CD4-positive, alpha-beta T cell treated with Interleukin-17A for 1 hour (primary cell): ENCODE measurements around the gene CMIP.

Experiments used
- DNase-seq: peaks from one replicate; pipeline ENCODE4 v3.0.0-alpha.2; 2020

CMIP gene

DNA sequence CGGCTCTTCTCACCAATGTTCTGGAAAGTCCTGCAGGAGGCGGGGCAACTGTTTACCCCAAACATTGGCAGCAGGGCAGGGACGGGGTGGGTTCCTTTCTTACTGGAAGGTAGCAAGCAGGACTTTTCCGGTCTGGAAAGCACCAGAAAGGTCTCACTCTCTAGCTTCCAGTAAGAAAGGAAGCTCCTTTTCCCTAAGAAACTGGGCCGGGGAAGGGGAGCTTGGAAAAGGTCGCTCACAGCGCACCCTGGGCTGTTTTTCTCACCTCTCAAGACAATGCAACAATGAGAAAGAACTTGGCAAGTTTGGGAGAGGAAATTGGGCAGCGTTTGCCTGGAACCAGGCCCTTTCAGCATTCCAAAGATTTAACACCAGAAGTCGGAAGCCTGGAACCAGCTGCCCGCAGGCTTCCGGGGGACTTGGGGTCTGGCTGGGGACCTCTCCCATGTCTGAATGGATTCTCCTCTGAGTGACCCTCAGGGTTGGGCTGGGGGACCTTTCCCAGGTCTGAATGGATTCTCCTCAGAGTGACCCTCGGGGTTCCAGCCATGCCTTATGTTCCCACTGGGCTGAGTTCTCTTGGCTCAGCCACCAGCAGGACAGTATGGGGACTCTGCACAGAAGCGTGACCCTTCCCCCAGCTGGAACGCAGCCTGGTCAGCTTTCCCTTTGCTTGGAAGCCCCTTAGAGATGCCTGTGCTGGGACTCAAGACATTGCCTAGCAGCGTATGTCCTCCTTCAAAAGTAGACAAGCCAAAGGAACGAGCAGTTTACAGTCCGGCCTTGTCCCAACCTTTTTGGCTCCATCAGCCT, 167.9 kb downstream of the CMIP start:
- DNase-seq: no peak

DNA sequence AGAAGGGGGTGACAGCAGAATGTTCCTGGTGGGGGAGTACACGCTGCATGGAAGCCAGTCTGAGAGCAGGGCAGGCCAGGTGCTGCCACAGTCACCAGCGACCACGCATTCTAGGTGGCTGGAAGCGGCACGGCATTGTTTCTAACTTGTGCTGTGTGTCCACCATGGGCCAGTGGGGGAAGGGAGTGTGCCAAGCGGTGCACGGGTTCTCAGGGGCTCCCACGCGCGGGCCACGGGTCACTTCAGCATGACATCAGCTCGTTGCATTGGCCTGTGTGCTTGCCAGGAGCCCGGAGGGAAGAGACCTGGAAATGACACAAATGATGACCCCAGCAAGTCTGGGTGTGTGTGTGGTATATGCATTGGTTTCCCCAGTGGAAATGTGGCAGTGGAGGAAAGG, 169.6 kb downstream of the CMIP start:
- DNase-seq: no peak

- no peak for DNase-seq
These were observed 170.2 kb downstream of the CMIP start for GRCh38 chr16:81614654-81615359.

- DNase-seq: no peak
These were observed 170.8 kb downstream of the CMIP start for GRCh38 chr16:81615411-81615810.

- no peak for DNase-seq
These were observed 171.2 kb downstream of the CMIP start for GRCh38 chr16:81615833-81616232.

GRCh38 chr16:81616321-81617020, 171.9 kb downstream of the CMIP start:
- DNase-seq: peak; percentile 82

DNA sequence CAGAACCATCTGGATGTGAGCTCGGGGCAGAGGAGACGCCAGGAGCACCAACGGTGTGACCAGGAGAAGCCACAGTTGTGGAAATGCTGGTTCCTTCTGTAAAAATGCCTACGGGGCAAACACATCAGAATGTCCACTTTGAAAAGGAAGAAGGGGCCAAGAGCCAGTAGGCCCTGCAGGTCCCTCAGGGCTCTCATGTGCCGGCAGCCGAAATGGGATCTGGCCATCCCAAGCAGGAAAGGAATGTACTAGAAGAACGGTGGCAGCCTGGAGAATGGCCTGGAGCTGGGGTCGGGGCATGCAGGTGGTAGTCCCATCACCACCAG, 172.4 kb downstream of the CMIP start:
- no peak for DNase-seq

DNA sequence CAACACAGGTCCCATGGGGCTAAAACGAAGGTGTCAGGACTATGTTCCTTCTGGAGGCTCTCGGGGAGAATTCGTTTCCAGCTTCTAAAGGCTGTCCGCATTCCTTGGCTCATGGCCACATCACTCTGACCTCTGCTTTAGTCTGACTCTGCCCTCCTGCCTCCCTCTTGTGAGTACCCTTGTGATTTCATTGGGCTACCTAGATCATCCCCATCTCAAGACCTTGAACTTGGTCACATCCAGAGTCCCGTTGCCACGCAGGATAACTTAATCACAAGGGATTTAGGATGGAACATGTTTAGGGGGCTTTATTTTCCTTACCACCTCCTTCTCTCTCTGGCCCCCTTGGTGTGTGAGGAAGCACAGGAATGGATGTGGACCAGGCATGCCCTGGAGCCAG, 173.6 kb downstream of the CMIP start:
- no peak for DNase-seq

DNA sequence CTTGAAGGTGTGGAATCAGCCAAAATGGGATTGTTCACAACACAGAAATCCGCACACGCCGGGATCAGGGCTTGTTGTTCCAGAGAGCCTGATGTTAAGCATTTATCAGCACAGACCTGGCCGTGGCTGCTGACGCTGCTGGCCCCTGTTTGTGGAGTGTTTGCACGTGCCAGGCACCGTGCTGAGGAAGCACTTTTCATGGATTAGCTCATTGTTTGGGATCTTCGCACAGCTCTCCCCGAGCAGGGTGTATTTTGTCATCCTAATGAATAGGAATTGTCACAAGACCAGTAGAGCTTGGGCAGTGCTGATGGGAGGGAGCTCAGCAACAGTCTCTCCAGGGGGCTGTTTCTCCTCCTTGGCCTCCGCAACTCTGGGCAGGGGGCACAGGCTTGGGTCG, 174.1 kb downstream of the CMIP start:
- no peak for DNase-seq

DNA sequence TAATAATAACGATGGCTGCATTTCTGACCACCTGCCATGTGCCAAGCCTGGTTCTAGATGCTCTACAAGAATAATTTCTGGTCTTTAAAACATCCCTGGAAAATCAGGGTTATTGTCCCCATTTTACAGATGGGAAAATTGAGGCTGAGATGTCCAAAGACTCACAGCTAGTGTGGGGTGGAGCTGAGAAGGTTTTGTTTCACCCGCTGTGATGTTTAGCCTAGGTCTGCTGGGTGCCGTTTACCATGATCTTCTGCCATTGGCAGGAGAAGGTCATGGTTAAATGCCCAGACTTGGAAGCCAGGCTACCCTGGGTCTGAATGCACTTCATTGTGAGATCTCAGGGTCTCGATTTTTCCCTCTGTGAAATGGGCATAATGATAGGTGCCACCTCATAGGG, 175.4 kb downstream of the CMIP start:
- no peak for DNase-seq

DNA sequence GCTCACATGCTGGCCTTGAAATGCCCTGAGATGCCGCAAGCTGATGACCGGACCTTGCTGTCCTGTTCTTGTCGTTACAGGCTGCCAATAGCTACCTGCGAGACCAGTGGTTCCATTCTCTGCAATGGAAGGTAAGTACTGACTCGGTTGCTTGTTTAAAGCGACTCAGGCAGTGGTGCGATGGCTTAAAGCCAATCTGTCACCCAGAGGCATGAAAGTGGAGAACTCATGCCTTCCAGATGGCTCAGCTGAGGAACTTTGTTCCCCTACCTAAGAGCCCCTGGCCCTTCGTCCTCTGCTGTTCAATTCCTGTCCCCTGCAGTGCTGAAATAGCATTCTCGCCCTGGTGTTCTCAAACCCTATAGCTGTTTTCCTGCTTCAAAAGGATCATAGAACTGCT, 176.2 kb downstream of the CMIP start:
- no peak for DNase-seq

DNA sequence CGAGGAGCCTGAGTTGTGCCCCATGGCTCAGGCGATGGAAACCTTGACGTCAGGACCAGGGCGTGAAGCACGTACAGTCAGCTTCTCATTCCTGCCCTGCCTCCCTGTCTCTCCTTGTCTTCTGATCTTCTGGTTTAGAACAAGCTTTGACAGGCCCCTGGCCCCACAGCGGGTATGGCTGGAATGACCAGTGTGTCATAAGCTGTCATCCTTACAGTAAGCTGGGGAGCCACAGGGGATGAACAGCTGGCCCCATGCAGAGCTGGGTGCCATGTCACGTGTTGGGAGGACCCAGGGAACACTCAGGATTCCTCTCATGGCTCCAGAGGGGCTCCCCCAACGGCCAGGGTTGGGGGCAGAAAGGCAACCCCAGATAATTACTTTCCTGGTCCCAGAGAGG, 176.9 kb downstream of the CMIP start:
- DNase-seq: no peak

GRCh38 chr16:81623365-81624102, 178.9 kb downstream of the CMIP start:
- peak; percentile 74 for DNase-seq

GRCh38 chr16:81624403-81624759, 179.8 kb downstream of the CMIP start:
- no peak for DNase-seq

- DNase-seq: no peak
These were observed 180.3 kb downstream of the CMIP start for GRCh38 chr16:81624760-81625543.

DNA sequence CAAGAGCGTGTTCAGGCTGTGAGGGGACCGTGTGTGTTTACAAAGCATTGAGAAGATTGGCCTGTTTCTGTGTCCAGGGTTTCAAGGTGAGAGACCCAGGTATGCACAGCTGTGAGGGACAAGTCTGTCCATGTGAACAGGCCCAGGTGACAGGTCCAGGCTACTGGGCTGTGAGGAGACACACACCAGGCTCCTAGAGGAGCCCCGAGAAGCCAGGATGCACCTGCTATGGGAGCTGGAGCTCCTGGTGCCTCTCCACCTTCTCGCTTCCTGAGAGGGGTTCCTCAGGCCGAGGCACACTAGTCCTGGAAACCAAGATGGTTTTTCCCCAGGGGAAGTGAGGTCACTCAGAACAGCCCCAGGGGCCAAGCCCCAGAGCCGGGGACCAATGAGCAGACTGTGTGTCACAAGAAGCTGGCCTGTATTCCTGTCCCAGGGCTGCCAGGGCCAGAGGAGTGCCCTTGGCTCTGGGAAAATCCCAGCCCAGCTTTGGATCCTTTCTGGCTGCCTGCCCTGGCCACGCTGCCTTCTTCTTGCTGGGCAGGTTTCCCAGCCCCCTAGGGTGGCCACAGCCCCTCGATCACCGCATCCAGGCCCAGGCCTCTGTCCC, 181.0 kb downstream of the CMIP start:
- DNase-seq: no peak

DNA sequence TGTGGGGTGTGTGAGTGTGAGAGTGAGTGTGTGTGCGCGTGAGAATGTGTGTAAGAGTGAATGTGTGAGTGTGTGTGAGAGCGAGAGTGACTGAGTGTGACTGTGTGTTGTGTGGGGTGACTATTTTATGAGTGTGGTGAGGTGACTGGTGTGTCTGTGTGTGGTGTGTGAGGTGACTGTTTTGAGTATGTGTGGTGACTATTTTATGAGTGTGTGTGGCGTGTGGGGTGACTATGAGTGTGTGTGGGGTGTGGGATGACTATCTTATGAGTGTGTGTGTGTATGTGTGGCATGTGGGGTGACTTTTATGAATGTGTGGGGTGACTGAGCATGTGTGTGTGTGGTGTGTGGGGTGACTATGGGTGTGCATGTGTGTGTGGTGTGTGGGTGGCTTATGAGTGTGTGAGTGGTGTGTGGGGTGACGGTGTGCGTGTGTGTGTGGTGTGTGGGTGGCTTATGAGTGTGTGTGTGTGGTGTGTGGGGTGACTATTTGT, 181.6 kb downstream of the CMIP start:
- DNase-seq: no peak

DNA sequence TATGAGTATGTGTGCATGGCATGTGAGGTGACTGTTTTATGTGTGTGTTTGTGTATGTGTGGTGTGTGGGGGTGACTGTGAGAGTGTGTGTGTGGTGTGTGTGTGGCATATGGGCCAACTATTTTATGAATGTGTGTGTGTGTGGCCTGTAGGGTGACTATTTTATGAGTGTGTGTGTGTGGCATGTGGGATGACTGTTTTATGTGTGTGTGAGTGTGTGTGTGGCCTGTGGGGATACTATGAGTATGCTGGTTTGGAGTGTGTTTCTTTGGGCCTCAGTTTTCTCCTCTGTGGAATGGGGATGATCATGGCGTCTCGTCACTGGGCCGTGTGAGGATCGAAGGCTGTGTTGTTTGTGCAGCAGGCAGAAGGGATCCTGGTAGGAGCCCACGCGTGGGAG, 182.4 kb downstream of the CMIP start:
- DNase-seq: no peak

- no peak for DNase-seq
These were observed 183.2 kb downstream of the CMIP start for GRCh38 chr16:81627729-81628244.

DNA sequence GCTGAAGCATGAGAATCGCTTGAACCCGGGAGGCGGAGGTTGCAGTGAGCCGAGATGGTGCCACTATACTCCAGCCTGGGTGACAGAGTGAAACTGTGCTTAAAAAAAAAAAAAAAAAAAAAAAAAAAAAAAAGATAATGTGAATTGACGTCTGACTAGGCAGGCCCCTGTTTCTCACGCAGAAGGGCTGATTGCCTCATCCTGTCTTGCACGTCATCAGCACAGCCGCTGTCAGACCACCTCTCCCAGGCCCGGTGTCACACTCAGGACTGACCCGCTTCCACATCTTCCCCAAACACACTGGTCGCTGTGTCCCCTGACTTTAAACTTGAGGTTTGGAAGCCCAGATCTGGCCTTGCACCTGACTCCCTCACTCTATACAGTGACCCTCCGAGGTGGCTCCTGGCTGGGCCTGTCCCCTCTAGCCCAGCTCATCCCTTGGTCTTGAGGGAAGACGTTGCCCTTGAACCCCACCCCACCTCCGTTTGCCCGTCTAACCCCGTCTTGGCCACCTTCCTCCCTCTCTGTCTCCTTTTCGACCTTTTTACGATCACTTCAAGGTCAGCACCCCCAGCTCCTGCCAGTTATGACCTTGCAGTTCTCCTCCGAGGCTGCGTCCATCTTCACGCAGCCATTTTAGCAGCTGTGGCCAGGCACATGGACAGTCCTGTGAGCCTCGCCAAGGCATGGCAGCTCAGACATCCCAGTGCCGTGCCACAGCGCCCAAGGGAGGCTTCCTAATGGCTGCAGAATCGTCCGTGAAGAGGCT, 184.6 kb downstream of the CMIP start:
- no peak for DNase-seq
